ENCODE results near the gene MRTFA. TPM values are rescaled to one million over a fixed set of nuclear protein-coding genes. Genes with fewer than 3 reads are reported as not detected.

Gene MRTFA
- total RNA-seq, 1 experiment from 2014 or later: 52.7 TPM

DNA sequence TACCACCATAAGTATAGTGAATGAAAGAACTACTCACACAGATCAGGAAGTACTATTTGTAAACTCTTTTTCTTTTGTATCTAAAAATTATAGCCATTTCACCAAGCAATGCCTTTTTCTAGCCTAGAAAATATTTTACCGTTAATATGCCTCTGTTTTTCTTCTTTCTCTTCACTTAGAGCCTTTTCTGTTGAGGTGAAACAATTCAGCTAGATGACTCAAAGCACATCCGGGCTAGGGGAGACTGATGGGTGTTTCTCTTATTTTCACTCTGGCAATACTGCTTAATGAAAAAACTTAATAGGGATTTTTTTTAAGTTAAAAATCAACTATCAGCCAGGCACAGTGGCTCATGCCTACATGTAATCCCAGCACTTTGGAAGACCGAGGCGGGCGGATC, 172.8 kb downstream of the MRTFA start:
- intact Hi-C loops (cut with micrococcal nuclease): no loop called here
- BruUV-seq (replicated peaks): no TSS peak
- ChIA-PET CTCF (no interaction called here), POLR2A (no interaction called here)
- Mint-ChIP-seq H3K36me3 (ENCODE audit: insufficient read depth, unreplicated experiment) (peaks cover 37% of the 10 kb centered on the region), H3K27me3 (ENCODE audit: insufficient read depth, unreplicated experiment) (no peaks in the 10 kb centered on the region), H3K27ac (ENCODE audit: low read depth, unreplicated experiment) (no peak overlapping the region), H3K4me3 (ENCODE audit: unreplicated experiment) (no peak overlapping the region), H3K9me3 (ENCODE audit: unreplicated experiment) (no peaks in the 10 kb centered on the region), H3K4me1 (ENCODE audit: insufficient read depth, unreplicated experiment) (peaks cover 6% of the 10 kb centered on the region)
- TF ChIP-seq, protein P1, sequence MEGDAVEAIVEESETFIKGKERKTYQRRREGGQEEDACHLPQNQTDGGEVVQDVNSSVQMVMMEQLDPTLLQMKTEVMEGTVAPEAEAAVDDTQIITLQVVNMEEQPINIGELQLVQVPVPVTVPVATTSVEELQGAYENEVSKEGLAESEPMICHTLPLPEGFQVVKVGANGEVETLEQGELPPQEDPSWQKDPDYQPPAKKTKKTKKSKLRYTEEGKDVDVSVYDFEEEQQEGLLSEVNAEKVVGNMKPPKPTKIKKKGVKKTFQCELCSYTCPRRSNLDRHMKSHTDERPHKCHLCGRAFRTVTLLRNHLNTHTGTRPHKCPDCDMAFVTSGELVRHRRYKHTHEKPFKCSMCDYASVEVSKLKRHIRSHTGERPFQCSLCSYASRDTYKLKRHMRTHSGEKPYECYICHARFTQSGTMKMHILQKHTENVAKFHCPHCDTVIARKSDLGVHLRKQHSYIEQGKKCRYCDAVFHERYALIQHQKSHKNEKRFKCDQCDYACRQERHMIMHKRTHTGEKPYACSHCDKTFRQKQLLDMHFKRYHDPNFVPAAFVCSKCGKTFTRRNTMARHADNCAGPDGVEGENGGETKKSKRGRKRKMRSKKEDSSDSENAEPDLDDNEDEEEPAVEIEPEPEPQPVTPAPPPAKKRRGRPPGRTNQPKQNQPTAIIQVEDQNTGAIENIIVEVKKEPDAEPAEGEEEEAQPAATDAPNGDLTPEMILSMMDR (IDR thresholded peaks at IDR 0.05; ENCODE audit: unreplicated experiment): no peak
- no peak for DNase-seq (ENCODE audit: unreplicated experiment)

DNA sequence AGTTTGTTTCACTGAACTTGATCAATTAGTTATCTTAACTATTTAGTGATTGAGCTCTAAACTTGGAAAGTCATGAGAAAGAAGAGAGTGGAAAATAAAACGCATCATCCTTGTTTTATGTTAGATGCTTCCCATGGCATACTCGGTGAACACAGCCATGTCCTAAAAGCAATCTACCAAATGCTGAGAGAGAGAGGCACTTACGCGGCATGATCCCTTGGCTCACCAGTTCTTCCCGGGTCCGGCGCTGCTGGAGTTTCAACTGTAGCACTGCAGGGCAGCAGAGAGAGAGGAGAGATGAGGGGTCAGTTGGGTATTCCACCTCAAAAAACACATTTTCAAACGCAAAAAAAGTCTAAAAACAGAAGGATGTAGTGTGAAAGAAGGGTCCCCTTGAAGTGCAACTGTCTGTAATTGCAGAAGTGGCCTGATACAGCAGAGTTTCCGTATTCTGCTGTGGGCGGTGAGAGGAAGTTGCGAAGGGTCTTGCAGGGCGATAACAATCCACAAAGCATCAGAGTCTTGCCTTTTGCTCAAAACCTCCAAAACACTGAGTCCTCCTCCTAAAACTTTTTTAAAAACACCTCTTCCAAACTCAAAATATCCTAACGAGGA, 173.4 kb downstream of the MRTFA start:
- intact Hi-C loops (cut with micrococcal nuclease): no loop called here
- ChIA-PET CTCF (interaction anchor here (1.1 to 1.3 kb wide), 2 partner anchors 20 to 25 kb away, joined by 3 read pairs; no protein-coding TSS in a partner anchor), POLR2A (interaction anchor here (1.0 to 1.1 kb wide), 2 partner anchors 14 to 171 kb away, joined by 3 read pairs; no protein-coding TSS in a partner anchor)
- H3K4me3 Mint-ChIP-seq (ENCODE audit: unreplicated experiment): no peak overlapping the region
- H3K27me3 Mint-ChIP-seq (ENCODE audit: insufficient read depth, unreplicated experiment): no peaks in the 10 kb centered on the region
- no peak overlapping the region for H3K27ac Mint-ChIP-seq (ENCODE audit: low read depth, unreplicated experiment)
- H3K9me3 Mint-ChIP-seq (ENCODE audit: unreplicated experiment): no peaks in the 10 kb centered on the region
- H3K4me1 Mint-ChIP-seq (ENCODE audit: insufficient read depth, unreplicated experiment): peaks cover 9% of the 10 kb centered on the region
- no TSS peak for BruUV-seq (replicated peaks)
- no peak for DNase-seq (ENCODE audit: unreplicated experiment)
- TF ChIP-seq, protein P1 (IDR thresholded peaks at IDR 0.05; ENCODE audit: unreplicated experiment): no peak
- H3K36me3 Mint-ChIP-seq (ENCODE audit: insufficient read depth, unreplicated experiment): peaks cover 37% of the 10 kb centered on the region

DNA sequence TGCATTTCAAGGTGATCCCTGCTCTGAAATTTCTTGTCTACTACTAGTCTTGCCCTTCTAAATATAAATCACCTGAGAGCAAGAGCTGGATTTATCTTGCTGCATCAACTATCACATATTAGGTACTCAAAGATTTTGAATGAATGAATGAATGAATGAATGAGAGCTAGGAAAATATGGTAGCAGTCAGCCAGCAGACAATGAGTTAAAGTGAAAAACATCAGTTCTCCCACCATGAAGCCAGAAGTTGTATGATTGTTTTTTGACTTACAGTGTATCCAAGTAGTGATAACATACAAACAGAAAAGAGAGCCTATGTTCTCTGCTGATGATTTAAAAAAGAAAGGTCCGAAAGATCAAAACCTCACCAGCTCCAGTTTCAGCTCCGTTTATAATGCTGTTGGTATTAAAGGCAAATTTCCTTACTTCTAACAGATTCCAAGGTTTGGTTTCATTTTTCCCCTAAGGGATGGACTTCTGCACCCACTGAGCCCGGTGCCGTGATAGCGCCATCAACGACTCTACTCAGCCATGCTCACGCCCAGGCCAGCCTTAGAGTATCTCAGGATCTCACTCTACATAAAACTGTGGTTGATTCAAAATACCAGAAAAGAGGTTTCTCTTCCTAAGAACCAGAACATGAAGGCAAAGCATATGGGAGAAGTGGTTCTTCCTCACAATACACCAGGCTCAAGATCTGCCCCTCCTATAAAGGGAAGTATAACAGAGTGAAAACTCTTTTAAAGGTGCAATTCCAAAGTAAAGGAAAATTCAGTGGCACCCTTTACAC, 174.1 kb downstream of the MRTFA start:
- CTCF ChIA-PET: interaction anchor here (0.7 to 1.3 kb wide), 5 partner anchors 13 to 26 kb away, joined by 3 read pairs; no protein-coding TSS in a partner anchor
- no peaks in the 10 kb centered on the region for H3K9me3 Mint-ChIP-seq (ENCODE audit: unreplicated experiment)
- BruUV-seq (replicated peaks): TSS peak; percentile 11

More for the DNA sequence above, 174.1 kb downstream of the MRTFA start:
- Mint-ChIP-seq H3K27ac (ENCODE audit: low read depth, unreplicated experiment) (no peak overlapping the region), H3K36me3 (ENCODE audit: insufficient read depth, unreplicated experiment) (peaks cover 37% of the 10 kb centered on the region), H3K27me3 (ENCODE audit: insufficient read depth, unreplicated experiment) (no peaks in the 10 kb centered on the region), H3K4me3 (ENCODE audit: unreplicated experiment) (no peak overlapping the region), H3K4me1 (ENCODE audit: insufficient read depth, unreplicated experiment) (peaks cover 16% of the 10 kb centered on the region)
- intact Hi-C loops (cut with micrococcal nuclease): no loop called here
- TF ChIP-seq, protein P1 (IDR thresholded peaks at IDR 0.05; ENCODE audit: unreplicated experiment): no peak
- POLR2A ChIA-PET: interaction anchor here (1.0 to 1.2 kb wide), 3 partner anchors 11 to 171 kb away, joined by 3 to 6 read pairs (median 3); no protein-coding TSS in a partner anchor
- no peak for DNase-seq (ENCODE audit: unreplicated experiment)
